ENCODE results near the gene SLC35A3. TPM values are rescaled to one million over a fixed set of nuclear protein-coding genes. Genes with fewer than 3 reads are reported as not detected.

The SLC35A3 gene
- polyA plus RNA-seq, 1 experiment = 12.6 TPM

- H3K9me3 ChIP-seq (ENCODE audit: control insufficient read depth, insufficient read depth, low read length) = no peaks in the 10 kb centered on the region
- H3K4me3 ChIP-seq (ENCODE audit: low read depth, low read length) = no peak overlapping the region
- no peak for DNase-seq (ENCODE audit: low read depth, low spot score)
- ChIA-PET CTCF (interaction anchor here (0.5 to 0.6 kb wide), 2 partner anchors 8 to 674 kb away, joined by 3 read pairs; no protein-coding TSS in a partner anchor), POLR2A (no interaction called here)
- no peak for TF ChIP-seq CTCF (IDR thresholded peaks at IDR 0.05; ENCODE audit: low read depth, low read length)
- no peaks in the 10 kb centered on the region for H3K27me3 ChIP-seq (ENCODE audit: control insufficient read depth, insufficient read depth, low read length)
- no peak overlapping the region for H3K27ac ChIP-seq (ENCODE audit: low read depth, low read length)
These were observed 105.0 kb downstream of the SLC35A3 start for GRCh38 chr1:100074604-100075395.

DNA sequence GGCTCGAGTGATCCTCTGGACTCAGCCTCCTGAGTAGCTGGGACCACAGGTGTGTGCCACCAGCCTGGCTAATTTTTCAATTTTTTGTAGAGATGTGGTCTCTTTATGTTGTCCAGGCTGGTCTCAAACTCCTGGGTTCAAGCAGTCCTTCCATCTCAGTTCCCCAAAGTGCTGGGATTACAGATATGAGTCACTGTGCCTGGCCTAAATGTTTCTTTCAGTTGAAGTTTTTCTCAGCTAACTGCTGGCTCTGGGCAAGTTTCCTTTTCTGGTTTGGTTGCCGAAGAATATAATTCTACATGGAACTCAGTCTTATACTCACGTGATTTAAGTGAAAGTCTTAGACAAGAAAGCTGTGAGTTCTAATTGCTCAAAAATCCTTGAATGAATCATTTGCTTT lies 106.0 kb downstream of the SLC35A3 start:
- no peak overlapping the region for H3K27ac ChIP-seq (ENCODE audit: low read depth, low read length)
- no peak for TF ChIP-seq CTCF (IDR thresholded peaks at IDR 0.05; ENCODE audit: low read depth, low read length)
- no peak overlapping the region for H3K4me3 ChIP-seq (ENCODE audit: low read depth, low read length)
- H3K9me3 ChIP-seq (ENCODE audit: control insufficient read depth, insufficient read depth, low read length) = no peaks in the 10 kb centered on the region
- no peaks in the 10 kb centered on the region for H3K27me3 ChIP-seq (ENCODE audit: control insufficient read depth, insufficient read depth, low read length)
- no peak for DNase-seq (ENCODE audit: low read depth, low spot score)
- ChIA-PET CTCF (interaction anchor here (0.9 kb wide), 1 partner anchor 383 kb away, joined by 3 read pairs; no protein-coding TSS in a partner anchor), POLR2A (no interaction called here)

GRCh38 chr1:100076319-100076718 lies 106.5 kb downstream of the SLC35A3 start:
- POLR2A ChIA-PET = no interaction called here
- H3K27me3 ChIP-seq (ENCODE audit: control insufficient read depth, insufficient read depth, low read length) = no peaks in the 10 kb centered on the region
- H3K27ac ChIP-seq (ENCODE audit: low read depth, low read length) = no peak overlapping the region
- no peak for TF ChIP-seq CTCF (IDR thresholded peaks at IDR 0.05; ENCODE audit: low read depth, low read length)
- no peak overlapping the region for H3K4me3 ChIP-seq (ENCODE audit: low read depth, low read length)
- no peaks in the 10 kb centered on the region for H3K9me3 ChIP-seq (ENCODE audit: control insufficient read depth, insufficient read depth, low read length)
- no peak for DNase-seq (ENCODE audit: low read depth, low spot score)
- CTCF ChIA-PET = interaction anchor here (0.9 kb wide), 1 partner anchor 383 kb away, joined by 3 read pairs; no protein-coding TSS in a partner anchor

DNA sequence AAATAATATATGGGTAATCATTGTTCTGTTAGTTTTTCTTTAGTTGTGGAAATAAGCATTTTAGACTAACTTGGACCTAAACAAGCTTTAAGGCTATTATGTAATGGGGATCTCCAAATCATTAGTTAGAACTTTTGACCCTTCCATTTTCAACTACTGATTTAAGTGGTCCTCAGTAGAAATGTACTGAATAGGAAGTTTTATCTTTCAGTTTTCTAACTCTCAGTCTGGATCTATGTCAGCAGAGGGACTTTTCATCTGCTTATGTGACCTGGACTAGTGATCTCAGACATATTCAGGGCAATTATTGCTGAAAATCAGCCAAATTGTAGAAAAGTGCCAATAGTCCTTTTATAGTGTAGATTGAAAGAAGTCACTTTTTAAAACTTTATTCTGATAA lies 106.9 kb downstream of the SLC35A3 start:
- TF ChIP-seq CTCF (IDR thresholded peaks at IDR 0.05; ENCODE audit: low read depth, low read length) = no peak
- DNase-seq (ENCODE audit: low read depth, low spot score) = no peak
- Histone ChIP-seq H3K9me3 (ENCODE audit: control insufficient read depth, insufficient read depth, low read length) (no peaks in the 10 kb centered on the region), H3K27ac (ENCODE audit: low read depth, low read length) (no peak overlapping the region), H3K4me3 (ENCODE audit: low read depth, low read length) (no peak overlapping the region), H3K27me3 (ENCODE audit: control insufficient read depth, insufficient read depth, low read length) (no peaks in the 10 kb centered on the region)
- ChIA-PET POLR2A (no interaction called here), CTCF (interaction anchor here (0.9 kb wide), 1 partner anchor 382 kb away, joined by 3 read pairs; no protein-coding TSS in a partner anchor)

DNA sequence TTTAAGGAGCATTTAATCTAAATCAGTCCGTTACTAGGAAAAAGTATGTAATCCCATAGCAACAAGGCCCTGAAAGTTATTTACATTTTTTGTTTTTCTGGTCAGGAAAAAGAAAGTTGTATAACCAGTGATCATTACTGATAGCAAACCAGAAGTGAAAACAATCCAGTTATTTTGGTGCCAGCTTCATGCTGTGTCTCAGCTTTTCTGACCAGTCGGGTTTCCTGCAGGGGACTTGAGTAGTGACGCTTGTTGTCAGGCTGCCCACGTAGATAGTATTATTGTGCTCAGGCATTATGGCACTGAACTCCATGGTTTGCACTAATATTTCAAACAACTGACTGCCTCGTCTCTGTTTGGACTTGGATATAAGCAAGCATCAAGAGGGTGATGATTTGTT lies 107.7 kb downstream of the SLC35A3 start:
- no peak for DNase-seq (ENCODE audit: low read depth, low spot score)
- POLR2A ChIA-PET = no interaction called here
- H3K27me3 ChIP-seq (ENCODE audit: control insufficient read depth, insufficient read depth, low read length) = no peaks in the 10 kb centered on the region
- H3K9me3 ChIP-seq (ENCODE audit: control insufficient read depth, insufficient read depth, low read length) = no peaks in the 10 kb centered on the region
- no peak overlapping the region for H3K4me3 ChIP-seq (ENCODE audit: low read depth, low read length)
- H3K27ac ChIP-seq (ENCODE audit: low read depth, low read length) = no peak overlapping the region
- CTCF ChIA-PET = no interaction called here
- TF ChIP-seq CTCF (IDR thresholded peaks at IDR 0.05; ENCODE audit: low read depth, low read length) = no peak
